ENCODE measurements around the gene CES2. TPM values are rescaled to one million over a fixed set of nuclear protein-coding genes. Genes with fewer than 3 reads are reported as not detected.

The CES2 gene
- total and polyA plus RNA-seq, 9 of the 15 experiments (the other 6 are each of a cell fraction or from before 2014, with no cell fraction given), result 2.2 to 37.9 (median 24.4) TPM

DNA sequence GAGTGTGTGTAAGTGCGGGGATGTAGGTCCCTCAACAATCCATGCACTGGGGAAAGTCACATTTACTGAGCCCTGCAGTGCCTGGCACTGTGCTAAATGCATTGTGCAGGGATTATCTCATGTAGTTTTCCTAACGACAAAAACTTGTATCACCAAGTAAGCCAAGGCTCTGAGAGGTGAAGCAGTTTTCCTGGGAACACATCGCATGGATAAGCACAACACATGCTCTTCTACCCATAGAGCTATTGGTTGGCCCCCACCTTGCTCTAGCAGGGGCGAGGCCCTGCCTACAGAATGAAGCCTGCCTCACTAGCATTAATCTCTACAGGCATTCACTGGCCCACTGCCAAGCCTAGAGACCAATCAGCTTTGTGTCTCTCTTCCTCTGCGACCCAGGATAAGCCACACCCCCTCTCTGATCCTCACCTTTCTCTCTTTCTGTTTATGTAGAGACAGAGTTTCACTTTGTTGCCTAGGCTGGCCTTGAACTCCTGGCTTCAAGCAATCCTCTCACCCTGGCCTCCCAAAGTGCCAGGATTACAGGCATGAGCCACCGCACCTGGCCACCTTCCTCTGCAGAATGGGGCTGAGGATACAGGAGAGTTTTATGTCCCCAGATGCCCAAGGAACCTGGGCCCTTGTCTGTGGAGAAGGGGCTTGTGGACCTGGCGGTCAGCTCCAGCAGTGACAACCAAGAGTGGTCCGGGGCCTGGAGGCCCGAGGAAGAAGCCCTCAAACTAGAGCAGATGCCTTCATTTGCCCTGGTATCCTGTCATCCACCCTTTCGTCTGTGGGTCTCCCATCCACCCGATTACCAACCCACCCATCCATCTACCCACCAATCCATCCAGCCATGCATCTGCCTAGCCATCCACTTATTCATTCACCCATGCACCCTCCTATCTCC is 29.4 kb upstream of the CES2 start:
- intact Hi-C loops (cut with micrococcal nuclease), result no loop called here
- H3K36me3 ChIP-seq (ENCODE audit: control insufficient read depth, insufficient read depth, low read length), result no peaks in the 10 kb centered on the region
- peak overlapping the region; percentile 30 for H3K4me2 ChIP-seq (ENCODE audit: insufficient read depth, low read length)
- H3K4me3 ChIP-seq, result no peak overlapping the region
- ATAC-seq, result peak; percentile 92
- no peaks in the 10 kb centered on the region for H3K27me3 ChIP-seq (ENCODE audit: control insufficient read depth in 2 of 2, insufficient read depth in 2 of 2, low read length in 2 of 2)
- BruUV-seq (replicated peaks), result no TSS peak
- no peaks in the 10 kb centered on the region for H3K9me3 ChIP-seq (replicated peaks; ENCODE audit: control insufficient read depth, insufficient read depth, low read depth, low read length)
- H3K9ac ChIP-seq (ENCODE audit: insufficient read depth in 1 of 2, low read depth in 2 of 2, low read length in 2 of 2), result peak overlapping the region in 1 of 2 experiments; percentile 80; a peak in 2 of 4 replicates
- in situ Hi-C loops (cut with MboI), result no loop called here
- H3K4me1 ChIP-seq (replicated peaks in 1 of 2; ENCODE audit: control insufficient read depth in 2 of 2, insufficient read depth in 2 of 2, low read length in 2 of 2), result peaks cover 22 to 50% of the 10 kb centered on the region in 2 experiments
- peak overlapping the region; percentile 72 for H2AFZ ChIP-seq (ENCODE audit: low read depth, low read length)
- H4K20me1 ChIP-seq (replicated peaks; ENCODE audit: control insufficient read depth, insufficient read depth, low read length), result no peaks in the 10 kb centered on the region
- peak; percentile 90 to 96 (median 94) for DNase-seq (ENCODE audit: extremely low read depth in 1 of 4, low spot score in 3 of 4)
- H3K27ac ChIP-seq (ENCODE audit: extremely low read depth, low read depth, low read length), result no peak overlapping the region
- POLR2A ChIA-PET, result interaction anchor here (0.5 to 1.4 kb wide), 6 partner anchors 11 to 246 kb away, joined by 3 to 9 read pairs (median 3); partner anchors contain the start of gene CDH16
- FAIRE-seq, result peak; percentile 98
- CTCF ChIA-PET (ENCODE audit: low intra/inter-chr PET ratio), result no interaction called here
- H3K9me1 ChIP-seq (ENCODE audit: control insufficient read depth, insufficient read depth, low read length), result no peaks in the 10 kb centered on the region
- WGBS (ENCODE audit: insufficient coverage, low coverage, missing lambda C conversion rate), result 38% methylated on average over 11 of the region's 11 CpGs
- no peaks in the 10 kb centered on the region for H3K79me2 ChIP-seq (ENCODE audit: control insufficient read depth, insufficient read depth, low read length)
- TF ChIP-seq U2AF1 (optimal IDR thresholded peaks at IDR 0.05; ENCODE audit: low read depth, low read length) (no peak), NUFIP1 (IDR thresholded peaks at IDR 0.05; ENCODE audit: partially characterized antibody) (no peak), ZNF507 (tag; conservative IDR thresholded peaks at IDR 0.05) (no peak), NR4A1 (CRISPR knock-in tag; IDR thresholded peaks at IDR 0.05) (no peak), NR4A1 (tag; IDR thresholded peaks at IDR 0.05) (no peak), ZNF830 (CRISPR knock-in tag; IDR thresholded peaks at IDR 0.05) (no peak), TAF9B (IDR thresholded peaks at IDR 0.05; ENCODE audit: partially characterized antibody) (no peak), CTBP1 (IDR thresholded peaks at IDR 0.05; ENCODE audit: borderline replicate concordance) (0 out of 2 replicates have a peak, but pooled peaks have one; percentile 28), ZMIZ1 (IDR thresholded peaks at IDR 0.05; ENCODE audit: low read depth in 2 of 2, low read length in 2 of 2) (no peak), GATAD2B (IDR thresholded peaks at IDR 0.05; ENCODE audit: borderline replicate concordance) (no peak)
- TF ChIP-seq, protein P1, sequence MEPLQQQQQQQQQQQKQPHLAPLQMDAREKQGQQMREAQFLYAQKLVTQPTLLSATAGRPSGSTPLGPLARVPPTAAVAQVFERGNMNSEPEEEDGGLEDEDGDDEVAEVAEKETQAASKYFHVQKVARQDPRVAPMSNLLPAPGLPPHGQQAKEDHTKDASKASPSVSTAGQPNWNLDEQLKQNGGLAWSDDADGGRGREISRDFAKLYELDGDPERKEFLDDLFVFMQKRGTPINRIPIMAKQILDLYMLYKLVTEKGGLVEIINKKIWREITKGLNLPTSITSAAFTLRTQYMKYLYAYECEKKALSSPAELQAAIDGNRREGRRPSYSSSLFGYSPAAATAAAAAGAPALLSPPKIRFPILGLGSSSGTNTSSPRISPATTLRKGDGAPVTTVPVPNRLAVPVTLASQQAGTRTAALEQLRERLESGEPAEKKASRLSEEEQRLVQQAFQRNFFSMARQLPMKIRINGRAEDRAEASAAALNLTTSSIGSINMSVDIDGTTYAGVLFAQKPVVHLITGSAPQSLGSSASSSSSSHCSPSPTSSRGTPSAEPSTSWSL (CRISPR knock-in tag; IDR thresholded peaks at IDR 0.05; ENCODE audit: borderline replicate concordance), result no peak
- TF ChIP-seq, protein P2, sequence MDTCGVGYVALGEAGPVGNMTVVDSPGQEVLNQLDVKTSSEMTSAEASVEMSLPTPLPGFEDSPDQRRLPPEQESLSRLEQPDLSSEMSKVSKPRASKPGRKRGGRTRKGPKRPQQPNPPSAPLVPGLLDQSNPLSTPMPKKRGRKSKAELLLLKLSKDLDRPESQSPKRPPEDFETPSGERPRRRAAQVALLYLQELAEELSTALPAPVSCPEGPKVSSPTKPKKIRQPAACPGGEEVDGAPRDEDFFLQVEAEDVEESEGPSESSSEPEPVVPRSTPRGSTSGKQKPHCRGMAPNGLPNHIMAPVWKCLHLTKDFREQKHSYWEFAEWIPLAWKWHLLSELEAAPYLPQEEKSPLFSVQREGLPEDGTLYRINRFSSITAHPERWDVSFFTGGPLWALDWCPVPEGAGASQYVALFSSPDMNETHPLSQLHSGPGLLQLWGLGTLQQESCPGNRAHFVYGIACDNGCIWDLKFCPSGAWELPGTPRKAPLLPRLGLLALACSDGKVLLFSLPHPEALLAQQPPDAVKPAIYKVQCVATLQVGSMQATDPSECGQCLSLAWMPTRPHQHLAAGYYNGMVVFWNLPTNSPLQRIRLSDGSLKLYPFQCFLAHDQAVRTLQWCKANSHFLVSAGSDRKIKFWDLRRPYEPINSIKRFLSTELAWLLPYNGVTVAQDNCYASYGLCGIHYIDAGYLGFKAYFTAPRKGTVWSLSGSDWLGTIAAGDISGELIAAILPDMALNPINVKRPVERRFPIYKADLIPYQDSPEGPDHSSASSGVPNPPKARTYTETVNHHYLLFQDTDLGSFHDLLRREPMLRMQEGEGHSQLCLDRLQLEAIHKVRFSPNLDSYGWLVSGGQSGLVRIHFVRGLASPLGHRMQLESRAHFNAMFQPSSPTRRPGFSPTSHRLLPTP (IDR thresholded peaks at IDR 0.05; ENCODE audit: borderline replicate concordance, extremely low read depth, insufficient read length), result peak; percentile 7
- TF ChIP-seq, protein P3, sequence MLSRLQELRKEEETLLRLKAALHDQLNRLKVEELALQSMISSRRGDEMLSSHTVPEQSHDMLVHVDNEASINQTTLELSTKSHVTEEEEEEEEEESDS (CRISPR knock-in tag; IDR thresholded peaks at IDR 0.05), result no peak
